ENCODE measurements around the gene NR2E3.
"Not testable (repeated sequence)": the region's sequence is repeated elsewhere in the genome, so short reads cannot be mapped to it uniquely, and the experiment has no call there.

NR2E3 gene

DNA sequence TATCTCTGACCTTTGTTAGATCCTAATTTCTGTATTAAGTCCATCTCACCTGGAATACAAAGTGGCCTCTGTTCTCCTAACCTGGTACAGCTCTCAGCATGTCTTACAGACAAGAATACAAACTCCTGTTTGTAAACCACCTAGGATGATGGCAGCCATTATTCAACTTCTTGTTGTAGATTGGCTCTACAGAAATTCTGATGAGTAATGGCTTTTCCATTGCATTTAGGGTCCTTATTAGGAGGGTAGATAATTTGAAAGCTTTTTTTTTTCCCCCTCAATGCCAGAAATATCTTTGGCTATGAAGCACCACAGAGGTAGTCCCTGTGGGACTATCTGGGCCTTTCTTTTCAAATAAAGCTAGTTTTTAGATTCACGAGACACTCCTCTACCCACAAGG lies 9.8 kb downstream of the NR2E3 start:
- no peak for DNase-seq

DNA sequence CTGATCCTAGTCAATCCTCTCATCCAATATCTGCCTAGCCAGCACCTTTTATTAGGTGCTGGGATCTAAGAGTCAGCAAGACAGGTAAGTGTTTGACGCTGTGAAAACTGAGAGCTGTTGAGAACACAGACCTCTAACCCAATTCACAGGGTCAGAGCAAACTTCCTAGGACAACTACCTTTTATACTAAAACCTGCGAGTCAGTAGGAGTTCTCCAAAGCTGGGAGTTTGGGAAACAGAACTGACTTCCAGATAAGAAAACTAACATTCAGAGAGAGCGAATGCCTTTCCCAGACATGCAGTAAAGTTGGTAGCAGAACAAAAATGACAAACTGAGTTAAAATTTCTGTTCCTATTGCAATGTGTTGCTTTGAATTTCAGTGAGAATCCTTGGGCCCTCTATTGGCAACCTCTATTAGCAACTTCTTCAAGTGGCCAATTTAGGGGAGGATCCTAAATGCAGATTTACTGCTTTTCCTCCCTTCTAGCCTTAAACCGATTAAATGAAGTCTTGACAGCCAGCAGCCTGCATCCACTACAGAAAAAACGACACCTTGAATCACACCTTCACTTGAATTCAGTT lies 11.3 kb downstream of the NR2E3 start:
- DNase-seq, result no peak

DNA sequence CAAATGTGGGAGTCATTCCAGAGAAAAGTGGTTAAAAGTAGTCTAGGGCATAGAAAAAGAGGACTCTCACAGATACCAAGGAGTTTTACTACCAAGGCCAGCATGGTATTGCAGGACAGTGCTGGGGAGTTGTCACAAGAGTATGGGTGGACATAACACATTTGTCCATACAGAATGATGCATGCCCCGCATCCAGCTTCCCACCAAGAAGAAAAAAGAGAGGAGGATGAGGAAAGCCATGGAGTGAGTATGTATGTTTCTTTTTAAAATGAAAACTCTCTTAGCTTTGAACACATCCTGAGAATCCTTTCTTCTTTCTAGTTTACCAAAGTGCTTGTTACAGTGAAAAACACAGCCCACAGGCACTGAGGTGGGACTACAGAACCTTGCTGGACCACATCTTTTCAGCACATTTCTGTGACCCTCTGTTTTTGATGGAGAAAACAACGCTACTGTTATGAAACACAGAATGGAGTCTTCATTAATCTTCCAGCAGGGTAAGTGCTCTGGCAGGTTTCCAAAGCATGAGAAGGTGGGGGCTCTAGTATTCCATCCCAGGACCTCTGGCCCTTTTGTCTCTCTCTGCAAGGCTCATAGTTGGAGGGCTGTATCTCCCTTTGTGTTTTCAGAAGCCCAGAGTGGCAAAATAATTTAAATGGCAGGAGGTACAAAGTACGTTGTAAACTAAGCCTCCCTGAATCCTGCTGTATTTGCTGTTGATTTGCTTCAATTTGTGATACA lies 12.7 kb downstream of the NR2E3 start:
- no peak for DNase-seq

DNA sequence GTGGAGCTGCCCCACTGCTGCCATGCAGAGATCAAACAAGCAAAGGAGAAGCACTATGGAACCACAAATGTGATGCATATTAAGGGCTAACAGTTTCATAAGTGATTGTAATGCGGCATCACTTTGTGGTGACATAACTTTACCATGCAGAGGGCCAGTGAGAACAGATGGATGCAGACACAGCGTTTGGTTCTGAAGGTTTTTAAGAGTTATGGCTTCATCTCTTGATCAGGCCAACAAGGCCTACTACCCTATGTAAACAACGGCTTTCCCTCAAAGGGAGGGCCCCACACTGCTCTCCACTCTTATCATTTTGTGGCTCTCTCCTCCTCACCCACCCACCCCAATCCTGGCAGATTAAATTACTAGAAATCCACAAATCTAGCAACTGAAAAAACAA lies 13.4 kb downstream of the NR2E3 start:
- no peak for DNase-seq

DNA sequence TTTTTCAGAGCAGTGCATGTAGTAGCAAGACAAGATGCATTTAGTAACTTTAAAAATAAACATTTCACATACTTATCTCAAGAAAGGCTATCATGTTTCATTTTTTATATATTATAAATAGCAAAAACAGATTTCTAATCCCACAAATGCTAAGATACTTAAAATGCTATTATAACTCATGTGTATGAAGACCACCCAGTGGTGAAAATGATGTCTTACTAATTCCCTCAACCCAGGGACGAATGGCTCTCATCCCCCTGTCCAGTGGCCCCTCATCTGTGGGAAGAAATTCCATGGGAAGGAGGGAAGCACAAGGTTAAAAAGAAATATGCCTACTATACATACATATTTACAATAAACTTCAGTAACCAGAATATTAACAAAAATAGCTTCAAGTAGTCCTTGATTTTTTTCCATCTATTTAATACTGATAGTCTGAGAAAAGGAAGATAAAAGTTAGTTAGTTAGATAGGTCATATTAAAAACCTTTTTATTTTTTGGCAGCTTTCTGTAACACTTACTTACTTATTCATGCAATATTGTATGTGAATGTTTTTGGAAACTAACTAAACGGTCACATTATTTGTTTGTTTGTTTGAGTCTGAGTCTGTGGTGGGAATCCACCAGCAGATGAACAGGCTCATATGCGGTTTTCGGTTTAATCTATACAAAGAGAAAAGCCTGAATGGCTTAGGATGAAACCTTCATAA lies 14.8 kb downstream of the NR2E3 start:
- DNase-seq, result no peak

DNA sequence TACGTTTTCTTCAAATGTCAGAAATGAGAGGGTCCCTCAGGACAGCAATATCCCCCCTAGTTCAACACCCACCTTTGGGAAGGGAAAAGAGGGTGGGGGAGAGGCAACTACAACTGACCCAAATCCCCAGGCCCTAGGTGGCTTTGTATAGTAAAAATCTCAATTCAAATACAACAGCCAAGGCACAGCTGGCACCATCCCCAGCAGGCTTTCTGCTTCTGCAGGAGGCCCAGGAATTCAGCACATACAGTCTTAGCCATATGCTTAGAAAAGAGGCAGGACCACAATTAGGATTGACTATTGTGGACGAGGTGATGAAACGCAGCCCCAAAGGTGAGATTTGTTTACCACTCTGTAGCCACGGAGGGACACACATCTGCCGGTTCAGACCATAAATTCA lies 15.8 kb downstream of the NR2E3 start:
- no peak for DNase-seq

DNA sequence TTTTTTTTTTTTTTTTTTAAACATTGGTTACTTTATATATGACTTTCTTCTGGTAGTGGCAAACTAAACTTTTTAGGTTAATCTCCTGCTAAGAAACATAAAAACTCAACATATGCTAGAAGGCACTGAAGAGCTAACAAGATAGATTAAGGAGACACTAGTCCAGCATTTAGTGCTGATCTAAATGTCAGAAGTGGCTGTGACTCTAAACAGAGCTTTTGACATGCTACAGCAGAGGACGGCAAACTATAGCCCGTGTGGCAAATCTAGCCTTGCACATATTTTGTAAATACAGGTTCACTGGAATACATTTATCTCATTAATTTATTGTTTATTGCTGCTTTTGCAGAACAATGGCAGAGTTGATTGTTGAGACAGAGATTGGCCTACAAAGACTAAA lies 20.6 kb downstream of the NR2E3 start:
- DNase-seq, result no peak

DNA sequence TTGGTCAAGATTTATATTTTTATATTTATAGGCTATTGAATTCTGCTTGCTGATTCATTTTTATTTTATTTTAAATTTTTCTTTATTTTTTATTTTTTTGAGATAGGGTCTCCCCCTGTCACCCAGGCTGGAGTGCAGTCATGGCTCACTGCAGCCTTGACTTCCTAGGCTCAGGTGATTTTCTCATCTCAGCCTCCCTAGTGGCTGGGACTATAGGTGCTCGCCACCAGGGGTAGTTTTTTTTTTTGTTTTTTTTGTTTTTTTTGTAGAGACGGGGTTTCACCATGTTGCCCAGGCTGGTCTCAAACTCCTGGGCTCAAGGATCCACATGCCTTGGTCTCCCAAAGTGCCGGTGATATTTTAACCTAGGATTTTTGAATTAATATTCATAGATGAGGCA lies 31.2 kb downstream of the NR2E3 start:
- DNase-seq, result no peak

DNA sequence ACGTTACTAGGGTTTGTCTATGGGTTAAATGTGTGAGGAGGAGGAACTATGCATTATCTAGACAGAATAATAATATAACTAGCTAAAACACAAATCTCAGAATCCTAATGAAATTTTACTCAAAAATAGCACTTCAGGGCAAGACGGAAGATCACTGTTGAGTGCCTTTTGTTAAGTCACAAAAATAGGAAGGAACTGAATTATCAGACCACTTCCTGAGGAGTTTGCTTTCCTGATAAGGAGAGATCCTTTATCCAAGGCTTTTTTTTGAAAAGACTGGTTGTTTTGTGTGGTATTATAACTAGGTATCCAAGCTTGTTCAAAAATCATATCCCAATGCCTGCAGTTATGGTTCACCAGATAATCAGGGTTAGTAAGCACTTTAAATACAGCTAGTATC lies 34.6 kb downstream of the NR2E3 start:
- no peak for DNase-seq

DNA sequence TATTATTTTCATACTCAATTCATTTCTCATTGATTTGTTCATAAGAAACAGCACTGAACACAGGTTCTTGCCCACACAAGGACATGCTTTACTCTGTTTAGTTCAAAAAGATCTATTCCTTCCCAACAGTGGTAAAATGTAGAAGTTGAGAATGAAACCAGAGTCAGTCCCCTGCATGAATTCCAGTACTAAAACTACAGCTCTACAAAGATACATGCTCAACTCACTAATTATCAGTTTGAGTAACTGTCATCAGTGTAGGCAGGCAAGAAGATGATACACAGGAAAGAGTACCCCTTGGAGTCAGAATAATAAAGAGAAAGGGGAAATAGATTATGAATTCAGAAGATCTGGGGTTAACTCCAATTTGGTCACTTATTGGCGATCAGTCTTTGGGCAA lies 43.2 kb downstream of the NR2E3 start:
- DNase-seq, result no peak

DNA sequence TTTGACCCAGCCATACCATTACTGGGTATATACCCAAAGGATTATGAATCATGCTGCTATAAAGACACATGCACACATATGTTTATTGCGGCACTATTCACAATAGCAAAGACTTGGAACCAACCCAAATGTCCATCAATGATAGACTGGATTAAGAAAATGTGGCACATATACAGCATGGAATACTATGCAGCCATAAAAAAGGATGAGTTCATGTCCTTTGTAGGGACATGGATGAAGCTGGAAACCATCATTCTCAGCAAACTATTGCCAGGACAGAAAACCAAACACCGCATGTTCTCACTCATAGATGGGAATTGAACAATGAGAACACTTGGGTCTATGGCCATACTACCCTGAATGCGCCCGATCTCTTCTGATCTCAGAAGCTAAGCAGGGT lies 47.9 kb downstream of the NR2E3 start:
- DNase-seq, result not testable (repeated sequence)

Measured in NCI-H1930 (cell line).